Measurements from ENCODE around the gene PDSS1.

GRCh38 chr10:26703096-26703495, 5.6 kb downstream of the PDSS1 start:
- TF ChIP-seq CTCF (IDR thresholded peaks at IDR 0.05; ENCODE audit: poor library complexity, severe bottlenecking) = no peak
- TF ChIP-seq, protein P1, sequence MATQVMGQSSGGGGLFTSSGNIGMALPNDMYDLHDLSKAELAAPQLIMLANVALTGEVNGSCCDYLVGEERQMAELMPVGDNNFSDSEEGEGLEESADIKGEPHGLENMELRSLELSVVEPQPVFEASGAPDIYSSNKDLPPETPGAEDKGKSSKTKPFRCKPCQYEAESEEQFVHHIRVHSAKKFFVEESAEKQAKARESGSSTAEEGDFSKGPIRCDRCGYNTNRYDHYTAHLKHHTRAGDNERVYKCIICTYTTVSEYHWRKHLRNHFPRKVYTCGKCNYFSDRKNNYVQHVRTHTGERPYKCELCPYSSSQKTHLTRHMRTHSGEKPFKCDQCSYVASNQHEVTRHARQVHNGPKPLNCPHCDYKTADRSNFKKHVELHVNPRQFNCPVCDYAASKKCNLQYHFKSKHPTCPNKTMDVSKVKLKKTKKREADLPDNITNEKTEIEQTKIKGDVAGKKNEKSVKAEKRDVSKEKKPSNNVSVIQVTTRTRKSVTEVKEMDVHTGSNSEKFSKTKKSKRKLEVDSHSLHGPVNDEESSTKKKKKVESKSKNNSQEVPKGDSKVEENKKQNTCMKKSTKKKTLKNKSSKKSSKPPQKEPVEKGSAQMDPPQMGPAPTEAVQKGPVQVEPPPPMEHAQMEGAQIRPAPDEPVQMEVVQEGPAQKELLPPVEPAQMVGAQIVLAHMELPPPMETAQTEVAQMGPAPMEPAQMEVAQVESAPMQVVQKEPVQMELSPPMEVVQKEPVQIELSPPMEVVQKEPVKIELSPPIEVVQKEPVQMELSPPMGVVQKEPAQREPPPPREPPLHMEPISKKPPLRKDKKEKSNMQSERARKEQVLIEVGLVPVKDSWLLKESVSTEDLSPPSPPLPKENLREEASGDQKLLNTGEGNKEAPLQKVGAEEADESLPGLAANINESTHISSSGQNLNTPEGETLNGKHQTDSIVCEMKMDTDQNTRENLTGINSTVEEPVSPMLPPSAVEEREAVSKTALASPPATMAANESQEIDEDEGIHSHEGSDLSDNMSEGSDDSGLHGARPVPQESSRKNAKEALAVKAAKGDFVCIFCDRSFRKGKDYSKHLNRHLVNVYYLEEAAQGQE (IDR thresholded peaks at IDR 0.05; ENCODE audit: borderline replicate concordance) = no peak
- TF ChIP-seq POLR2AphosphoS5 (IDR thresholded peaks at IDR 0.05) = no peak
- TF ChIP-seq RAD21 (conservative IDR thresholded peaks at IDR 0.05) = no peak
- no peak for TF ChIP-seq EP300 (conservative IDR thresholded peaks at IDR 0.05; ENCODE audit: poor library complexity, severe bottlenecking)
- no peak for TF ChIP-seq MXI1 (conservative IDR thresholded peaks at IDR 0.05; ENCODE audit: poor library complexity, severe bottlenecking)
- TF ChIP-seq TAF1 (IDR thresholded peaks at IDR 0.05; ENCODE audit: low read depth) = no peak
